Hepatocyte (in vitro differentiated cells): ENCODE data around the gene PRLH. TPM values are rescaled to one million over a fixed set of nuclear protein-coding genes. Genes with fewer than 3 reads are reported as not detected.

ENCODE experiments used
- DNase-seq: peaks from one replicate; pipeline ENCODE4 v3.0.0-alpha.2; 2016; ENCODE audit warnings: low spot score
- H2AFZ ChIP-seq: fragments of 200-600 bp; sonication (generic); 2 replicates; pipeline ENCODE4 v1.6.0; 2016; ENCODE audit warnings: antibody characterized with exemption, mild to moderate bottlenecking
- H3K27ac ChIP-seq: fragments of 200-600 bp; sonication (generic); 2 replicates; pipeline ENCODE4 v1.5.1; 2016; ENCODE audit warnings: mild to moderate bottlenecking
- H3K27me3 ChIP-seq: fragments of 200-600 bp; sonication (generic); 2 replicates; pipeline ENCODE4 v1.6.1; 2016
- H3K36me3 ChIP-seq: fragments of 200-600 bp; sonication (generic); replicated peaks from 2 replicates; pipeline ENCODE4 v1.5.1; 2016; ENCODE audit warnings: low read depth; ENCODE audit not compliant: insufficient read depth
- H3K4me1 ChIP-seq: fragments of 200-600 bp; sonication (generic); 2 replicates; pipeline ENCODE4 v1.5.1; 2016; ENCODE audit warnings: mild to moderate bottlenecking, moderate library complexity; ENCODE audit not compliant: insufficient read depth
- H3K4me2 ChIP-seq: fragments of 200-600 bp; sonication (generic); 2 replicates; pipeline ENCODE4 v1.6.0; 2016
- H3K4me3 ChIP-seq: fragments of 200-600 bp; sonication (generic); 2 replicates; pipeline ENCODE4 v1.5.1; 2016; ENCODE audit warnings: mild to moderate bottlenecking
- H3K79me2 ChIP-seq: fragments of 200-600 bp; sonication (generic); 2 replicates; pipeline ENCODE4 v1.6.0; 2017; ENCODE audit warnings: mild to moderate bottlenecking
- H3K9me2 ChIP-seq: fragments of 200-600 bp; sonication (generic); replicated peaks from 2 replicates; pipeline ENCODE4 v1.6.0; 2017; ENCODE audit warnings: mild to moderate bottlenecking; ENCODE audit not compliant: insufficient read depth
- H3K9me3 ChIP-seq: fragments of 200-600 bp; sonication (generic); 2 replicates; pipeline ENCODE4 v1.5.1; 2016; ENCODE audit warnings: low read depth, mild to moderate bottlenecking
- H4K20me1 ChIP-seq: fragments of 200-600 bp; sonication (generic); 2 replicates; pipeline ENCODE4 v1.6.0; 2016; ENCODE audit warnings: mild to moderate bottlenecking; ENCODE audit not compliant: insufficient read depth, poor library complexity, severe bottlenecking
- CTCF ChIP-seq: fragments of 200-600 bp; sonication (generic); IDR thresholded peaks from 2 replicates; pipeline ENCODE4 v1.5.1; 2016; ENCODE audit warnings: antibody characterized with exemption, mild to moderate bottlenecking; ENCODE audit not compliant: poor library complexity
- EZH2 ChIP-seq: fragments of 200-600 bp; sonication (generic); IDR thresholded peaks from 2 replicates; pipeline ENCODE4 v1.6.1; 2016; ENCODE audit warnings: antibody characterized with exemption, mild to moderate bottlenecking, borderline replicate concordance
- EZH2phosphoT487 ChIP-seq: fragments of 200-600 bp; sonication (generic); IDR thresholded peaks from one replicate; pipeline ENCODE4 v1.6.1; 2018; ENCODE audit warnings: antibody characterized with exemption, mild to moderate bottlenecking, low read depth, moderate library complexity; ENCODE audit not compliant: unreplicated experiment, severe bottlenecking
- WGBS: methylation state at CpG from one replicate; pipeline ENCODE4 v1.1.6; 2016; ENCODE audit warnings: low lambda C conversion rate; ENCODE audit errors: missing lambda C conversion rate; 5-methylcytosine and 5-hydroxymethylcytosine counted together
- polyA plus RNA-seq: library from polyadenylated mRNA; unstranded; fragments of >200 nt; fragmentation: Nextera tagmentation; extraction: Ambion mirVana; gene quantifications from 2 replicates; pipeline ENCODE4 v1.2.1, GENCODE V29; 2016
- total RNA-seq: library from RNA; depleted of rRNA; stranded (reverse); fragments of >200 nt; gene quantifications from 2 replicates; pipeline ENCODE4 v1.2.3, GENCODE V29; 2014

PRLH gene
- total and polyA plus RNA-seq, 2 experiments from 2014 or later, result not detected

DNA sequence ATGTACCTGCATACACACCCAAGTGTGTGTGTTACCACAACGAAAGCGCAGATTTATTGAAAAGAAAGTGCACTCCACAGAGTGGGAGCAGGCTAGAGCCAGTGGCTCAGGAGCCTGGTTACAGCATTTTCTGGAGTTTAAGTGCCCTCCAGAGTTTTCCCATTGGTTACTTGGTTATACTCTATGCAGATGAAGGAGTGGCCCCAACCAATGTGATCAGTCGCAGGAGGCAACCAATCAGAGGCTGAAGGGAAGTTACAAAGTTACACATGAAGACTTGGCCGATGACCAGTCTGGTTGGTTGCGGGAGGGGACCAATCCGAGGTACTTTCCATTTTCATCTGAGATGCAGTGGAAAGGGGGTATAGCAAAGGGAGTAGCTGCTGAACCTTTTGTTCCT is 13.5 kb upstream of the PRLH start:
- Histone ChIP-seq H3K79me2 (no peaks in the 10 kb centered on the region), H3K9me3 (peaks cover 4% of the 10 kb centered on the region), H3K4me2 (no peak overlapping the region), H3K27me3 (no peaks in the 10 kb centered on the region), H2AFZ (no peak overlapping the region), H4K20me1 (no peaks in the 10 kb centered on the region), H3K9me2 (no peaks in the 10 kb centered on the region), H3K27ac (no peak overlapping the region), H3K4me1 (peaks cover 4% of the 10 kb centered on the region), H3K36me3 (no peaks in the 10 kb centered on the region), H3K4me3 (no peak overlapping the region)
- WGBS, result 85% methylated on average over 6 of the region's 6 CpGs
- DNase-seq, result no peak
- TF ChIP-seq CTCF, result no peak
- TF ChIP-seq EZH2phosphoT487, result no peak

GRCh38 chr2:237553948-237554347 is 12.4 kb upstream of the PRLH start:
- H3K27ac ChIP-seq, result no peak overlapping the region
- 80% methylated on average over 7 of the region's 7 CpGs for WGBS
- peaks cover 4% of the 10 kb centered on the region for H3K9me3 ChIP-seq
- no peaks in the 10 kb centered on the region for H3K36me3 ChIP-seq
- no peaks in the 10 kb centered on the region for H3K9me2 ChIP-seq
- no peak overlapping the region for H3K4me2 ChIP-seq
- DNase-seq, result no peak
- no peaks in the 10 kb centered on the region for H3K79me2 ChIP-seq
- TF ChIP-seq CTCF, result no peak
- TF ChIP-seq EZH2phosphoT487, result no peak
- TF ChIP-seq EZH2, result no peak
- H3K4me1 ChIP-seq, result no peaks in the 10 kb centered on the region
- H3K27me3 ChIP-seq, result no peaks in the 10 kb centered on the region
- H2AFZ ChIP-seq, result no peak overlapping the region
- no peak overlapping the region for H3K4me3 ChIP-seq
- no peaks in the 10 kb centered on the region for H4K20me1 ChIP-seq

DNA sequence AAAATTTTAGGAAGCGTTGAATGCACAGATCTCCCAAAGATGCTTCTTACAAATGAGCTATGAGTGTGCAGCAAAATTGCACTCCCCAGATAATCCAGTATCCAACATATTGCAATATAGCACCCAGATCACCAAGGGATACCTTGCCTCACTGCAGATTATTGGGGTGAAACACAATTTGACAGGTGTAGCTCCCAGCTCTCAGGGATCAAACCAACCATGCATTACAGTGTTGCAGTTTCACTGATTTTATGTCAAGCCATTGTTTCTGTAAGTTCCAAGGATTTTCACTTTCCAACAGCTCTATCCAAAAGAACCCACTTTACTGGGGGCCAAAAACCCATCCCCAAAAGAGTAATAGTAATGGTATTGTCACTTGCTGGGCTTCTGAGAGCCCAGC is 10.8 kb upstream of the PRLH start:
- Histone ChIP-seq H3K27me3 (no peaks in the 10 kb centered on the region), H3K27ac (no peak overlapping the region), H2AFZ (no peak overlapping the region), H3K79me2 (no peaks in the 10 kb centered on the region), H3K4me1 (no peaks in the 10 kb centered on the region), H3K4me3 (no peak overlapping the region), H4K20me1 (no peaks in the 10 kb centered on the region), H3K4me2 (no peak overlapping the region), H3K9me2 (no peaks in the 10 kb centered on the region), H3K9me3 (peaks cover 4% of the 10 kb centered on the region), H3K36me3 (no peaks in the 10 kb centered on the region)
- WGBS, result 100% methylated on average over 1 of the region's 1 CpG
- TF ChIP-seq EZH2 (no peak), CTCF (no peak)
- DNase-seq, result no peak
